Mesendoderm (in vitro differentiated cells): ENCODE measurements around the gene MSRB2. TPM values are rescaled to one million over a fixed set of nuclear protein-coding genes. Genes with fewer than 3 reads are reported as not detected.

Experiments used
- DNase-seq: peaks from one replicate; pipeline ENCODE4 v3.0.0; 2013
- H2AK5ac ChIP-seq: 2 replicates; pipeline ENCODE4 v1.6.1; 2013; ENCODE audit warnings: low read length, inconsistent platforms
- H2BK120ac ChIP-seq: 2 replicates; pipeline ENCODE4 v1.6.1; 2013; ENCODE audit warnings: low read depth, mild to moderate bottlenecking, low read length, moderate library complexity, mixed read lengths
- H2BK15ac ChIP-seq: replicated peaks from 2 replicates; pipeline ENCODE4 v1.6.1; 2013; ENCODE audit warnings: low read depth, mild to moderate bottlenecking, moderate library complexity
- H2BK5ac ChIP-seq: 2 replicates; pipeline ENCODE4 v1.6.1; 2013; ENCODE audit warnings: low read length, inconsistent platforms
- H3K18ac ChIP-seq: 2 replicates; pipeline ENCODE4 v1.6.1; 2013; ENCODE audit warnings: mild to moderate bottlenecking, low read length, mixed read lengths
- H3K23ac ChIP-seq: one replicate; pipeline ENCODE4 v1.6.1; 2013; ENCODE audit warnings: low read length
- H3K27ac ChIP-seq: 2 replicates; pipeline ENCODE4 v1.5.1; 2013; ENCODE audit warnings: low read depth, mild to moderate bottlenecking, inconsistent platforms, low read length, moderate library complexity
- H3K27me3 ChIP-seq: 2 replicates; pipeline ENCODE4 v1.6.1; 2013; ENCODE audit warnings: low read length, control low read depth, mild to moderate bottlenecking, inconsistent platforms; ENCODE audit not compliant: insufficient read depth, poor library complexity
- H3K36me3 ChIP-seq: 2 replicates; pipeline ENCODE4 v1.6.1; 2013; ENCODE audit warnings: low read length, inconsistent platforms; ENCODE audit not compliant: control insufficient read depth, insufficient read depth
- H3K4ac ChIP-seq: one replicate; pipeline ENCODE4 v1.6.1; 2013; ENCODE audit warnings: low read depth, mild to moderate bottlenecking, low read length, moderate library complexity
- H3K4me1 ChIP-seq: 2 replicates; pipeline ENCODE4 v1.6.1; 2013; ENCODE audit warnings: low read depth, low read length, inconsistent platforms; ENCODE audit not compliant: control insufficient read depth
- H3K4me2 ChIP-seq: 2 replicates; pipeline ENCODE4 v1.6.1; 2013; ENCODE audit warnings: low read length
- H3K4me3 ChIP-seq: 2 replicates; pipeline ENCODE4 v1.5.1; 2013; ENCODE audit warnings: mild to moderate bottlenecking, low read length
- H3K56ac ChIP-seq: one replicate; pipeline ENCODE4 v1.6.1; 2013; ENCODE audit warnings: low read length
- H3K79me1 ChIP-seq: 2 replicates; pipeline ENCODE4 v1.6.1; 2013; ENCODE audit warnings: low read length, inconsistent platforms
- H3K79me2 ChIP-seq: 2 replicates; pipeline ENCODE4 v1.6.1; 2013; ENCODE audit warnings: mild to moderate bottlenecking, low read length; ENCODE audit not compliant: control insufficient read depth, insufficient read depth
- H3K9ac ChIP-seq: 2 replicates; pipeline ENCODE4 v1.6.1; 2013; ENCODE audit warnings: low read length, inconsistent platforms
- H4K5ac ChIP-seq: one replicate; pipeline ENCODE4 v1.6.1; 2013; ENCODE audit warnings: low read length
- H4K8ac ChIP-seq: one replicate; pipeline ENCODE4 v1.6.1; 2013; ENCODE audit warnings: low read depth, mild to moderate bottlenecking, control low read depth, low read length, moderate library complexity
- WGBS: extraction: QIAGEN DNeasy Blood & Tissue Kit; methylation state at CpG from one replicate; pipeline ENCODE4 v1.1.7; 2013; ENCODE audit warnings: low lambda C conversion rate, missing lambda C conversion rate; ENCODE audit not compliant: insufficient coverage; ENCODE audit errors: extremely low coverage; 5-methylcytosine and 5-hydroxymethylcytosine counted together
- small RNA-seq: library from polyadenylated mRNA; stranded (forward); fragments of <200 nt; extraction: miRNeasy Mini kit (QIAGEN cat#:217004); gene quantifications from one replicate; pipeline ENCODE3, GENCODE V24; 2013; ENCODE audit not compliant: insufficient read depth

MSRB2 gene

GRCh38 chr10:23157691-23158369 lies 62.5 kb downstream of the MSRB2 start:
- no peaks in the 10 kb centered on the region for H3K4me1 ChIP-seq
- H3K27me3 ChIP-seq: no peaks in the 10 kb centered on the region
- H3K23ac ChIP-seq: no peak overlapping the region
- H3K9ac ChIP-seq: no peak overlapping the region
- H3K56ac ChIP-seq: no peak overlapping the region
- H4K8ac ChIP-seq: no peak overlapping the region
- no peak overlapping the region for H3K4me2 ChIP-seq
- H3K4me3 ChIP-seq: no peak overlapping the region
- no peak overlapping the region for H4K5ac ChIP-seq
- no peak overlapping the region for H2BK5ac ChIP-seq
- H3K4ac ChIP-seq: no peak overlapping the region
- H3K18ac ChIP-seq: no peak overlapping the region
- peak; percentile 73 for DNase-seq
- H2BK15ac ChIP-seq: no peak overlapping the region
- no peak overlapping the region for H3K27ac ChIP-seq
- no peak overlapping the region for H2BK120ac ChIP-seq
- H3K36me3 ChIP-seq: no peaks in the 10 kb centered on the region
- no peaks in the 10 kb centered on the region for H3K79me1 ChIP-seq
- H3K79me2 ChIP-seq: no peaks in the 10 kb centered on the region
- no CpG with 5 or more reads among the region's 12 CpGs for WGBS
- H2AK5ac ChIP-seq: no peak overlapping the region

GRCh38 chr10:23158370-23158769 lies 63.0 kb downstream of the MSRB2 start:
- no CpG with 5 or more reads among the region's 5 CpGs for WGBS

GRCh38 chr10:23171232-23171876 lies 76.0 kb downstream of the MSRB2 start:
- no peak overlapping the region for H3K4me2 ChIP-seq
- H3K79me2 ChIP-seq: no peaks in the 10 kb centered on the region
- no peak overlapping the region for H2BK5ac ChIP-seq
- H3K18ac ChIP-seq: no peak overlapping the region
- H2AK5ac ChIP-seq: no peak overlapping the region
- no CpG with 5 or more reads among the region's 26 CpGs for WGBS
- H3K9ac ChIP-seq: no peak overlapping the region
- no peak overlapping the region for H2BK15ac ChIP-seq
- H3K27ac ChIP-seq: no peak overlapping the region
- no peaks in the 10 kb centered on the region for H3K36me3 ChIP-seq
- no peak overlapping the region for H3K4me3 ChIP-seq
- no peak overlapping the region for H4K5ac ChIP-seq
- DNase-seq: peak; percentile 65
- no peaks in the 10 kb centered on the region for H3K79me1 ChIP-seq
- no peaks in the 10 kb centered on the region for H3K4me1 ChIP-seq
- peaks cover 57% of the 10 kb centered on the region for H3K27me3 ChIP-seq
- H4K8ac ChIP-seq: no peak overlapping the region
- H3K4ac ChIP-seq: no peak overlapping the region
- no peak overlapping the region for H2BK120ac ChIP-seq
- H3K23ac ChIP-seq: no peak overlapping the region
- no peak overlapping the region for H3K56ac ChIP-seq

More at GRCh38 chr10:23158370-23158769, 63.0 kb downstream of the MSRB2 start:
- H2BK120ac ChIP-seq: no peak overlapping the region
- H3K4me3 ChIP-seq: no peak overlapping the region
- no peak overlapping the region for H3K23ac ChIP-seq
- no peak overlapping the region for H3K9ac ChIP-seq
- H4K8ac ChIP-seq: no peak overlapping the region
- H3K36me3 ChIP-seq: no peaks in the 10 kb centered on the region
- DNase-seq: peak; percentile 76
- H3K4ac ChIP-seq: no peak overlapping the region
- H3K4me2 ChIP-seq: no peak overlapping the region
- no peaks in the 10 kb centered on the region for H3K27me3 ChIP-seq
- H3K79me2 ChIP-seq: no peaks in the 10 kb centered on the region
- H2AK5ac ChIP-seq: no peak overlapping the region
- H3K18ac ChIP-seq: no peak overlapping the region
- H3K4me1 ChIP-seq: no peaks in the 10 kb centered on the region
- no peak overlapping the region for H3K56ac ChIP-seq
- no peak overlapping the region for H2BK15ac ChIP-seq
- no peaks in the 10 kb centered on the region for H3K79me1 ChIP-seq
- no peak overlapping the region for H2BK5ac ChIP-seq
- no peak overlapping the region for H4K5ac ChIP-seq
- H3K27ac ChIP-seq: no peak overlapping the region

Small RNAs within 50 kb of the gene (small RNA-seq; reads per million reads assigned to genes)
- gene RF00561: not detected
